Body of pancreas (tissue), 4 donors: ENCODE results near the gene CELF5. TPM values are rescaled to one million over a fixed set of nuclear protein-coding genes. Genes with fewer than 3 reads are reported as not detected.
"Not testable (repeated sequence)": the region's sequence is repeated elsewhere in the genome, so short reads cannot be mapped to it uniquely, and the experiment has no call there.

Experiments
- ATAC-seq: fragments of 150-250 bp; one replicate; pipeline ENCODE4 v1.9.1; 2016
- DNase-seq, 4 donors: peaks; one replicate each; pipeline ENCODE4 v3.0.0-alpha.2; 2019
- H3K27ac ChIP-seq, 4 donors: fragments of 200-600 bp; sonication (generic); 1 replicate in 3 of 4; 2 replicates in 1 of 4; pipeline versions ENCODE4 v1.5.1 to v1.6.1; 2016 to 2019; ENCODE audit warnings: mild to moderate bottlenecking in 1 of 4, mixed read lengths in 1 of 4, moderate library complexity in 1 of 4
- H3K27me3 ChIP-seq, 2 donors: fragments of 200-600 bp; sonication (generic); one replicate each; pipeline ENCODE4 v1.6.0; 2016; ENCODE audit warnings: mild to moderate bottlenecking in 1 of 2
- H3K36me3 ChIP-seq, 2 donors: fragments of 200-600 bp; sonication (generic); replicated peaks in 1 of 2; 2 replicates each; pipeline ENCODE4 v1.5.1; 2016; ENCODE audit warnings: low read depth in 2 of 2; ENCODE audit not compliant: insufficient read depth in 1 of 2
- H3K4me1 ChIP-seq: fragments of 200-600 bp; sonication (generic); one replicate; pipeline ENCODE4 v1.6.0; 2016
- H3K4me3 ChIP-seq, 2 donors: fragments of 200-600 bp; sonication (generic); 1 replicate in 1 of 2; 2 replicates in 1 of 2; pipeline ENCODE4 v1.5.1; 2016 to 2019
- H3K9me3 ChIP-seq, 3 donors: fragments of 200-600 bp; sonication (generic); 1 replicate in 2 of 3; 2 replicates in 1 of 3; pipeline ENCODE4 v1.5.1; 2016
- POLR2A ChIP-seq, 3 donors: fragments of 450-650 bp; IDR thresholded peaks; one replicate each; pipeline ENCODE4 v1.6.1; 2016; ENCODE audit warnings: antibody characterized with exemption in 3 of 3, mild to moderate bottlenecking in 2 of 3
- WGBS, 2 donors: methylation state at CpG; one replicate each; pipeline ENCODE4 v1.1.5; 2017; 5-methylcytosine and 5-hydroxymethylcytosine counted together
- intact Hi-C: fragments of 100-400 bp; cut with DNase I; formaldehyde crosslinking; loops from one replicate; pipeline ENCODE4 v1.15.1; 2023
- total RNA-seq, 2 donors: library from RNA; depleted of rRNA; stranded (reverse); fragments of >200 nt; gene quantifications; one replicate each; pipeline ENCODE4 v1.1.0, GENCODE V29; 2016
- TF ChIP-seq, protein P1 (sequence below), 7 experiments: fragments of 450-650 bp in 4 of 7; fragments of 200-600 bp in 3 of 7; sonication (generic) in 3 of 7; IDR thresholded peaks; one replicate each; pipeline ENCODE4 v1.5.1; 2016 to 2019; ENCODE audit warnings: antibody characterized with exemption in 7 of 7

CELF5 gene
- total RNA-seq, 2 donors from 2014 or later, result 0.33 TPM; not detected in 1

DNA sequence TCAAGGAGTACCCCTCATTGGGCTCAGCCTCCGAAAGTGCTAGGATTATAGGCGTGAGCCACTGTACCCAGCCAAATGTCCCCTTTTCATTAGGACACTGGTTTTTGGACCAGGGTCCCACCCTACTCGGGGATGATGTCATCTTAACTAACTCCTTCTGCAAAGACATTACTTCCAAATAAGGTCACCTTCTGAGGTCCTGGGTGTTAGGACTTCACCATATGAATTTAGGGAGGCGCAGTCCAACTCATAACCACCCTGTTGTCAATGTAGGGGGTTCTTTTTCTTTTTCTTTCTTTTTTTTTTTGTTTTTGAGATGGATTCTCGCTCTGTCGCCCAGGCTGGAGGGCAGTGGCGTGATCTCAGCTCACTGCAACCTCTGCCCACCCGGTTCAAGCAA, 109.2 kb downstream of the CELF5 start:
- no peak for DNase-seq
- peaks cover 57% of the 10 kb centered on the region for H3K4me1 ChIP-seq
- H3K27me3 ChIP-seq, result no peaks in the 10 kb centered on the region
- H3K36me3 ChIP-seq, result no peaks in the 10 kb centered on the region
- H3K27ac ChIP-seq, result peak overlapping the region in 1 of 4 donors; percentile 35
- no peak for TF ChIP-seq POLR2A (IDR thresholded peaks at IDR 0.05)
- TF ChIP-seq, protein P1, sequence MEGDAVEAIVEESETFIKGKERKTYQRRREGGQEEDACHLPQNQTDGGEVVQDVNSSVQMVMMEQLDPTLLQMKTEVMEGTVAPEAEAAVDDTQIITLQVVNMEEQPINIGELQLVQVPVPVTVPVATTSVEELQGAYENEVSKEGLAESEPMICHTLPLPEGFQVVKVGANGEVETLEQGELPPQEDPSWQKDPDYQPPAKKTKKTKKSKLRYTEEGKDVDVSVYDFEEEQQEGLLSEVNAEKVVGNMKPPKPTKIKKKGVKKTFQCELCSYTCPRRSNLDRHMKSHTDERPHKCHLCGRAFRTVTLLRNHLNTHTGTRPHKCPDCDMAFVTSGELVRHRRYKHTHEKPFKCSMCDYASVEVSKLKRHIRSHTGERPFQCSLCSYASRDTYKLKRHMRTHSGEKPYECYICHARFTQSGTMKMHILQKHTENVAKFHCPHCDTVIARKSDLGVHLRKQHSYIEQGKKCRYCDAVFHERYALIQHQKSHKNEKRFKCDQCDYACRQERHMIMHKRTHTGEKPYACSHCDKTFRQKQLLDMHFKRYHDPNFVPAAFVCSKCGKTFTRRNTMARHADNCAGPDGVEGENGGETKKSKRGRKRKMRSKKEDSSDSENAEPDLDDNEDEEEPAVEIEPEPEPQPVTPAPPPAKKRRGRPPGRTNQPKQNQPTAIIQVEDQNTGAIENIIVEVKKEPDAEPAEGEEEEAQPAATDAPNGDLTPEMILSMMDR (IDR thresholded peaks at IDR 0.05), result no peak
- ATAC-seq, result no peak
- 88 to 96% methylated on average over 8 of the region's 8 CpGs for WGBS, 2 donors
- no peak overlapping the region for H3K4me3 ChIP-seq
- H3K9me3 ChIP-seq, result no peaks in the 10 kb centered on the region
- intact Hi-C loops, result loop anchor here (5.0 kb wide), 1 partner anchor 99 kb away; no protein-coding TSS in a partner anchor

- H3K27me3 ChIP-seq, ATAC-seq, H3K9me3 ChIP-seq, H3K36me3 ChIP-seq, DNase-seq, H3K4me3 ChIP-seq: not testable (repeated sequence)
- WGBS, 2 donors, result 60% methylated on average over 5 to 8 of the region's 8 CpGs
- peaks cover 62% of the 10 kb centered on the region for H3K4me1 ChIP-seq
- H3K27ac ChIP-seq, result peak overlapping the region; percentile 96 to 100 (median 98)
- intact Hi-C loops, result loop anchor here (5.0 kb wide), 1 partner anchor 97 kb away; no protein-coding TSS in a partner anchor
These were observed 110.4 kb downstream of the CELF5 start for GRCh38 chr19:3334749-3335430.

- TF ChIP-seq POLR2A (IDR thresholded peaks at IDR 0.05), result peak in 1 of 3 donors; percentile 32
- TF ChIP-seq, protein P1 (IDR thresholded peaks at IDR 0.05), result no peak
- Histone ChIP-seq H3K36me3 (no peaks in the 10 kb centered on the region), H3K9me3 (no peaks in the 10 kb centered on the region), H3K27ac (peak overlapping the region; percentile 96 to 100 (median 98)), H3K27me3 (no peaks in the 10 kb centered on the region), H3K4me1 (peaks cover 62% of the 10 kb centered on the region), H3K4me3 (no peak overlapping the region)
- intact Hi-C loops, result no loop called here
- peak; percentile 34 for ATAC-seq
- WGBS, 2 donors, result 62 to 63% methylated on average over 14 to 15 of the region's 15 CpGs
- DNase-seq, result peak; percentile 78 to 90 (median 88)
These were observed 111.2 kb downstream of the CELF5 start for GRCh38 chr19:3335431-3336350.

GRCh38 chr19:3336351-3336679, 111.9 kb downstream of the CELF5 start:
- Histone ChIP-seq H3K4me3 (no peak overlapping the region), H3K36me3 (no peaks in the 10 kb centered on the region), H3K27ac (peak overlapping the region; percentile 96 to 100 (median 98)), H3K9me3 (no peaks in the 10 kb centered on the region), H3K27me3 (no peaks in the 10 kb centered on the region), H3K4me1 (peaks cover 62% of the 10 kb centered on the region)
- ATAC-seq (no peak), DNase-seq (no peak)
- TF ChIP-seq, protein P1 (IDR thresholded peaks at IDR 0.05), result no peak
- no peak for TF ChIP-seq POLR2A (IDR thresholded peaks at IDR 0.05)
- WGBS, 2 donors, result 9 to 15% methylated on average over 5 of the region's 5 CpGs
- intact Hi-C loops, result no loop called here
